ENCODE data around the gene HSPA5.
A peak's percentile ranks its signal among the peaks of the same experiment; 100 is the strongest.
"Not testable (repeated sequence)": the region's sequence is repeated elsewhere in the genome, so short reads cannot be mapped to it uniquely, and the experiment has no call there.

The HSPA5 gene

GRCh38 chr9:125264068-125264467 lies 22.9 kb upstream of the HSPA5 start:
- H3K27me3 ChIP-seq (ENCODE audit: control insufficient read depth, insufficient read depth, low read length); DNase-seq (ENCODE audit: low read depth, low spot score); H3K27ac ChIP-seq (ENCODE audit: low read length); H3K4me3 ChIP-seq (ENCODE audit: low read length); H3K4me1 ChIP-seq (ENCODE audit: control insufficient read depth, insufficient read depth, low read length); H3K36me3 ChIP-seq (ENCODE audit: control insufficient read depth, insufficient read depth, low read length); H3K9me3 ChIP-seq (ENCODE audit: control insufficient read depth, insufficient read depth, low read length): not testable (repeated sequence)
- no CpG with 5 or more reads among the region's 7 CpGs for WGBS (ENCODE audit: insufficient coverage, insufficient read length)

GRCh38 chr9:125262294-125262991 lies 21.3 kb upstream of the HSPA5 start:
- Histone ChIP-seq H3K27me3 (ENCODE audit: control insufficient read depth, insufficient read depth, low read length) (no peaks in the 10 kb centered on the region), H3K9me3 (ENCODE audit: control insufficient read depth, insufficient read depth, low read length) (no peaks in the 10 kb centered on the region), H3K36me3 (ENCODE audit: control insufficient read depth, insufficient read depth, low read length) (0 out of 2 replicates have a peak, but pooled peaks cover 3% of the 10 kb centered on the region), H3K4me1 (ENCODE audit: control insufficient read depth, insufficient read depth, low read length) (no peaks in the 10 kb centered on the region; the same call in 1 of the 2 replicates), H3K4me3 (ENCODE audit: low read length) (peak overlapping the region; percentile 96), H3K27ac (ENCODE audit: low read length) (no peak overlapping the region)
- no peak for DNase-seq (ENCODE audit: low read depth, low spot score)
- 100% methylated on average over 1 of the region's 11 CpGs for WGBS (ENCODE audit: insufficient coverage, insufficient read length)

GRCh38 chr9:125261501-125262293 lies 20.6 kb upstream of the HSPA5 start, which contains the start of gene GAPVD1:
GAPVD1 (plus strand) TSS chr9:125261826; CDS start chr9:125298922, 37,096 bp downstream.
- DNase-seq (ENCODE audit: low read depth, low spot score) = peak; percentile 70
- WGBS (ENCODE audit: insufficient coverage, insufficient read length) = no CpG with 5 or more reads among the region's 72 CpGs
- H3K4me3 ChIP-seq (ENCODE audit: low read length) = peak within 1 kb of the TSS; percentile 96
- no peaks in the 10 kb centered on the region for H3K27me3 ChIP-seq (ENCODE audit: control insufficient read depth, insufficient read depth, low read length)
- no peak within 1 kb of the TSS for H3K27ac ChIP-seq (ENCODE audit: low read length)
- no peaks in the 10 kb centered on the region for H3K9me3 ChIP-seq (ENCODE audit: control insufficient read depth, insufficient read depth, low read length)
- H3K36me3 ChIP-seq (ENCODE audit: control insufficient read depth, insufficient read depth, low read length) = 0 out of 2 replicates have a peak, but pooled peaks cover 3% of the 10 kb centered on the region
- H3K4me1 ChIP-seq (ENCODE audit: control insufficient read depth, insufficient read depth, low read length) = no peaks in the 10 kb centered on the region; the same call in 1 of the 2 replicates

- H3K27me3 ChIP-seq (ENCODE audit: control insufficient read depth, insufficient read depth, low read length) = no peaks in the 10 kb centered on the region
- no peak overlapping the region for H3K27ac ChIP-seq (ENCODE audit: low read length)
- H3K36me3 ChIP-seq (ENCODE audit: control insufficient read depth, insufficient read depth, low read length) = 0 out of 2 replicates have a peak, but pooled peaks cover 3% of the 10 kb centered on the region
- DNase-seq (ENCODE audit: low read depth, low spot score) = no peak
- no peak overlapping the region for H3K4me3 ChIP-seq (ENCODE audit: low read length)
- no peaks in the 10 kb centered on the region for H3K9me3 ChIP-seq (ENCODE audit: control insufficient read depth, insufficient read depth, low read length)
- H3K4me1 ChIP-seq (ENCODE audit: control insufficient read depth, insufficient read depth, low read length) = no peaks in the 10 kb centered on the region; the same call in 1 of the 2 replicates
Measured at GRCh38 chr9:125260561-125260960, 19.4 kb upstream of the HSPA5 start.

- H3K4me3 ChIP-seq (ENCODE audit: low read length) = no peak overlapping the region
- no peaks in the 10 kb centered on the region for H3K27me3 ChIP-seq (ENCODE audit: control insufficient read depth, insufficient read depth, low read length)
- WGBS (ENCODE audit: insufficient coverage, insufficient read length) = no CpG with 5 or more reads among the region's 2 CpGs
- H3K36me3 ChIP-seq (ENCODE audit: control insufficient read depth, insufficient read depth, low read length) = 0 out of 2 replicates have a peak, but pooled peaks cover 3% of the 10 kb centered on the region
- DNase-seq (ENCODE audit: low read depth, low spot score) = no peak
- H3K27ac ChIP-seq (ENCODE audit: low read length) = no peak overlapping the region
- no peaks in the 10 kb centered on the region for H3K9me3 ChIP-seq (ENCODE audit: control insufficient read depth, insufficient read depth, low read length)
- no peaks in the 10 kb centered on the region; the same call in 1 of the 2 replicates for H3K4me1 ChIP-seq (ENCODE audit: control insufficient read depth, insufficient read depth, low read length)
Measured at GRCh38 chr9:125258832-125259534, 17.8 kb upstream of the HSPA5 start.

- Histone ChIP-seq H3K27me3 (ENCODE audit: control insufficient read depth, insufficient read depth, low read length) (no peaks in the 10 kb centered on the region), H3K4me1 (ENCODE audit: control insufficient read depth, insufficient read depth, low read length) (no peaks in the 10 kb centered on the region; the same call in 1 of the 2 replicates), H3K9me3 (ENCODE audit: control insufficient read depth, insufficient read depth, low read length) (no peaks in the 10 kb centered on the region), H3K27ac (ENCODE audit: low read length) (no peak overlapping the region), H3K4me3 (ENCODE audit: low read length) (no peak overlapping the region), H3K36me3 (ENCODE audit: control insufficient read depth, insufficient read depth, low read length) (no peaks in the 10 kb centered on the region)
- no peak for DNase-seq (ENCODE audit: low read depth, low spot score)
- no CpG with 5 or more reads among the region's 6 CpGs for WGBS (ENCODE audit: insufficient coverage, insufficient read length)
Measured at GRCh38 chr9:125258160-125258785, 17.1 kb upstream of the HSPA5 start.

- Histone ChIP-seq H3K27ac (ENCODE audit: low read length) (no peak overlapping the region), H3K4me3 (ENCODE audit: low read length) (no peak overlapping the region), H3K36me3 (ENCODE audit: control insufficient read depth, insufficient read depth, low read length) (no peaks in the 10 kb centered on the region), H3K9me3 (ENCODE audit: control insufficient read depth, insufficient read depth, low read length) (no peaks in the 10 kb centered on the region), H3K27me3 (ENCODE audit: control insufficient read depth, insufficient read depth, low read length) (no peaks in the 10 kb centered on the region), H3K4me1 (ENCODE audit: control insufficient read depth, insufficient read depth, low read length) (no peaks in the 10 kb centered on the region)
- no CpG with 5 or more reads among the region's 2 CpGs for WGBS (ENCODE audit: insufficient coverage, insufficient read length)
- DNase-seq (ENCODE audit: low read depth, low spot score) = no peak
Measured at GRCh38 chr9:125255781-125256391, 14.7 kb upstream of the HSPA5 start.

GRCh38 chr9:125254231-125254630 lies 13.1 kb upstream of the HSPA5 start:
- Histone ChIP-seq H3K27me3 (ENCODE audit: control insufficient read depth, insufficient read depth, low read length) (no peaks in the 10 kb centered on the region), H3K36me3 (ENCODE audit: control insufficient read depth, insufficient read depth, low read length) (no peaks in the 10 kb centered on the region), H3K4me3 (ENCODE audit: low read length) (no peak overlapping the region), H3K27ac (ENCODE audit: low read length) (no peak overlapping the region), H3K4me1 (ENCODE audit: control insufficient read depth, insufficient read depth, low read length) (no peaks in the 10 kb centered on the region), H3K9me3 (ENCODE audit: control insufficient read depth, insufficient read depth, low read length) (no peaks in the 10 kb centered on the region)
- DNase-seq (ENCODE audit: low read depth, low spot score) = no peak

- H3K36me3 ChIP-seq (ENCODE audit: control insufficient read depth, insufficient read depth, low read length) = no peaks in the 10 kb centered on the region
- H3K27ac ChIP-seq (ENCODE audit: low read length) = no peak overlapping the region
- H3K4me3 ChIP-seq (ENCODE audit: low read length) = no peak overlapping the region
- H3K9me3 ChIP-seq (ENCODE audit: control insufficient read depth, insufficient read depth, low read length) = no peaks in the 10 kb centered on the region
- no peak for DNase-seq (ENCODE audit: low read depth, low spot score)
- no peaks in the 10 kb centered on the region for H3K4me1 ChIP-seq (ENCODE audit: control insufficient read depth, insufficient read depth, low read length)
- H3K27me3 ChIP-seq (ENCODE audit: control insufficient read depth, insufficient read depth, low read length) = no peaks in the 10 kb centered on the region
- WGBS (ENCODE audit: insufficient coverage, insufficient read length) = 100% methylated on average over 1 of the region's 6 CpGs
Measured at GRCh38 chr9:125246261-125246667, 5.1 kb upstream of the HSPA5 start.

All from iPS DF 6.9 (cell line).